Measurements from ENCODE around the gene FOXL1.

Gene FOXL1

DNA sequence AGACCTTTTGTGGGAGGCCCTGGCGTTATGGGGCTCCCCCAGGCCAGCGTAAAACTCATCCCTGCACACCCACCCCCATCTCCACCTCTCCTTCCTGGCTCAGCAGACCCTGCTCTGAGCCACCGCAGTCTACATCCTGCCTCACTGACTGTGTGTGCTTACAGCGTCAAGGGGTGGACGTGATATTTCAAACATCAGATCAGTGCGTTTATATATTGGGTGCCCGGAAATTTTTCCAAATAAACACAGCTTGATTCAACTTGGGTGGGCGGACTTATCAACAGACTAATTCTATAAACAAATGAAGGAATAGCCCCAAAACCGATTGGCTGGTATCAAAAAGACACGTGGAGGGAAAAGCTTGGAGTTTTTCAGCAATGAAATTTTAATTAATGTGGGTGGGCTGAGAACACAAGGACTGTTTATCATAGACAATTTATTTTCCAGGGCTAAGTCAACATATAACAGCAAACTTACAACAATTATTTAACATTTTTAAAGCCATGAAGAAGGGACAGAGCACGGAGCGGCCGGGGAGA, at the start of gene FOXL1:
Gene FOXL1 (plus strand): TSS at position 489 of the 539 bp plus-strand sequence. CDS start 175 bp downstream, outside the sequence.
- no peak for DNase-seq

DNA sequence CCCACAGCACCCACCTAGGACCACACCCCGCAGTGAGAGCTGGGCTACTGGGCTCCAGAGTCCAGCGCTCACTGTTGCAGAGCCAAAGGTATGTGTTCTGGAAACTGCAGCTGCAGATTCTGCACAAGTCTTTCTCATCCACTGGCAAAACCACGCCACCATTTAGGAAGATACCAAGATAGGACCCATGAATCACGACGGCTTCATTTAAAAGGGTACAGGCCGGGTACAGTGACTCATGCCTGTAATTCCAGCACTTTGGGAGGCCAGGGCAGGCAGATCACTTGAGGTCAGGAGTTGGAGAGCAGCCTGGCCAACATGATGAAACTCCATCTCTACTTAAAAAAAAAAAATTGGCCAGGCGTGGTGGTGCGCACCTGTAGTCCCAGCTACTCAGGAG, 49.2 kb upstream of the FOXL1 start:
- no peak for DNase-seq

DNA sequence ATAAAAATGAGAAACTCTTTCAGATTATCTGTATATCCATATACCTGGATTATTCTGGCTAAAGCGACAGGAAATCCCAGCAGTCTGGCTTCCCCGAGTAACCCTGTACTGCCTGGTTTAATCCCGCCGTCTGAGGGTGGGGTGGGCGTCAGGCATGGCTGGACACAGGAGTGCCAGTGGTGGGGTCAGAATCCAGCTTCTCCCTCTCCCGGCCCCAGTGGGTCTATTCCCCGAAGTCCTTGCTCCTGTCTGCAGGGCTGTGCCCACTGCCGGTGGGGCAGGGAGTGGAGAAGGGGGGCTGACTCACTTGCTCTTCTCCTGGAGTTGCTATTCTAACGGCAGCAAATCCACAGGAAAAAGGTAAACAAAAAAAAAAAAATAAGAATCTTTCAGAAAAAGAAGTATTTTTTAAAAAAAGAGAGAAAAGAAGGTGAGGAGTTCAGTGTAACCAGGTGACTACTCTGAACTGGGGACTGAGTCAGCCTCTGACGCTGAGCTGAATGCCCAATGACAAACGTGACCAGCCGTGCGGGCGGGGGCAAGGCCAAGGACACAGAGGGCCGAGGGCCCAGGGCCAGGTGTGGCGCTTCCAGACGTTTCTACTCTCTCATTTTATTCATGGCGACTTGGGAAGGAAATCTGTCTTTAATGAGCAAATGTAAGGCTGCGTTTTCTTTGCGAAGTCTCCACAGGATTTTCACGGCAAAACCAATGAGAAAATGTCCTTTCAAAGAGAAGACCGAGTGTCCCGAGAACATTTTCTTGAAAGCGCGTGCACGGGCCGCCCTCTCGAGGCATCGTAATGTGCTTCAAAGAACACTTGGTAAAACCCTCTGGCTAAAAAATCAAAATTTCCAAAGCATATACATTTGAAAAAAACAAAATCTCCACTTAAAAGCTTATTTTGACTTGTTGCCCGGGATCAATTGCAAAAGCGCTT, 47.8 kb upstream of the FOXL1 start:
- no peak for DNase-seq

DNA sequence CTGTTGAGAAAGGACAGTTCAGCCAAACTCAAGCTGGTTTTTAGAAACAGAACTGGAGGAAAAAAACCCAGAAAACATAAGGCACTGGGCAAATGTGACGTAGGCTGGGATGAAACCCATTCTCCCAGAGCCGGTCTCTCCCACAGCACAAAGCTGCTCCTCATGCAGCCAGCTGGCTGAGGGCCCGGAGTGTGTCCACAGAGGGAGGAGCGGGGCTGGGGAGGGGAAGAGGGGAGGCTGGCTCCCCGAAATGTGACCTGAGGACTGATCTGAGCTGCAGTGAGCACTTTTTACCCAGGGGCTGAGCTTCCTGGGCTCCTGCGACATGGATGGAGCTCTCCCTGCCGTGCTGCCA, 47.2 kb upstream of the FOXL1 start:
- no peak for DNase-seq

DNA sequence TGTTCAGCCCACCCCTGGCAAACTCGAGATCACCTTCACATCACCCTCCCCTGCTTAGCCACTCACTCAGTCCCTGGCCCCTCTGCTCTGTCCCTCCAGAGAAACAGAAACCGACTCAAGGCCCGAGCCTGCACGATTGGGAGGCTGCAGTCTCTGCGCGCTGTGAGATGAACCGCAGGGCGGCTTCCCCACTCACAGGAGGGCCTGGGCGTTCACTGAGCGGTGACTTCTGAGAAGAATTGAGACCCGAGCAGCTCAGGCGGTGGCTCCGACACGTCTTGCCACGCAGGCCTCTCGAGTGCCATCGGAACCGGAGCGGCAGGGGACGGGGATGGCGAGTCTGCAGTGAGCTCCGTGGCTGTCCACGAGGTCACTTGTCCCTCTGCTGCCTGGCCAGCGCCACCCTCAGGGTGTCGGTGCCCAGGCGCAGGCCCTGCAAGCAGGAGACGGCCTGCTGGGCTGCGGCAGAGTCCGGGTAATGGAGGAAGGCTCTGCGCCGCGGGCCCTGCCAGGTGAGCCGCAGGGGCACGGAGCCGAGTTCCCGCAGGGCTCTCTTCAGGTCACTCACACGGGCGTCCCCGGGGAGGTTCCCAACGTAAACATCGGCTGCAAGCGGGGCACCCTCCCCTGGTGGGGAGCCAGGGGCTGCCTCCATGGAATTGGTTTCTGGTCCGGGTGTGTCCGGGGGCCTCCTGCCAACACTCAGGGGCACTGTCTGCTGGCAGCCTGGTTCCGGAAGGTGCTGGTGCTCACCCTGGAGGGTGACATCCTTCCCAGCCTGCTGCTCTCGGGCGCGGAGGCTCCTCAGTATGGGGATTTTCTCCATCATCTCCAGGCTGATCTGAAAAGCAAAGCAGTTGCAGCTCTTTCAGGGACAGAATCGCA, 46.5 kb upstream of the FOXL1 start:
- DNase-seq, result no peak

DNA sequence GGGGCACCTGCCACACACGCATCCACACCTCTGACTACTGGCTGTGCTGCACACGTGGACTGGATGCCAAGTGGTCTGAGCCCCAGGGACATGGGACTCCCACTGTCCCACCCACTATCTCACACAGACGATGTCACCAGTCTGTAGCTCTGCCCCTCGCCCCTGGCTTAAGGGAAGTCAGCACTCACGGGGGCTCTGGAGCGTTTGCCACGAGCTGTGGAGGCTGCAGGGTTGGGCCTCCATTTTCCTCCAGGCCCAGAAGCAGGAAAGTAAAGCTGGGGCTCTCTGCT, 45.9 kb upstream of the FOXL1 start:
- DNase-seq, result no peak

DNA sequence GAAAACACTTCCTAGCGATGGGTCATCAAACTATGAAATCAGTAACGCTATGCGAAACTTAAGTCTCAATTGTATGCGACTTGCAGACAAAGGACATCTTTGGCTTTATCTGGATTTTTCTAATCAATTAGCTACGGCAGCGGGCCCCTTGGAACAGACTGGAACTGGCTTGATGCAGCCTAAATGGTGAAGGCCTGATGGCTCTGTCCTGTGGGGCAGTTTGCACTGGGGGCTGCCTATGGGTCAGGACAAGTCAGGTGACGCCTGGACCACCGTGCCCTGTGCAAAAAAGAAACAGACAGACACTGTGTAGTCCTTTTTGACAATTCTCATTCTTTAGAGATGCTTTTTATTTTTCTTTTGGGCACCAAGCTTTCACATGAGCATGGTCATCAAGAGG, 45.3 kb upstream of the FOXL1 start:
- no peak for DNase-seq

DNA sequence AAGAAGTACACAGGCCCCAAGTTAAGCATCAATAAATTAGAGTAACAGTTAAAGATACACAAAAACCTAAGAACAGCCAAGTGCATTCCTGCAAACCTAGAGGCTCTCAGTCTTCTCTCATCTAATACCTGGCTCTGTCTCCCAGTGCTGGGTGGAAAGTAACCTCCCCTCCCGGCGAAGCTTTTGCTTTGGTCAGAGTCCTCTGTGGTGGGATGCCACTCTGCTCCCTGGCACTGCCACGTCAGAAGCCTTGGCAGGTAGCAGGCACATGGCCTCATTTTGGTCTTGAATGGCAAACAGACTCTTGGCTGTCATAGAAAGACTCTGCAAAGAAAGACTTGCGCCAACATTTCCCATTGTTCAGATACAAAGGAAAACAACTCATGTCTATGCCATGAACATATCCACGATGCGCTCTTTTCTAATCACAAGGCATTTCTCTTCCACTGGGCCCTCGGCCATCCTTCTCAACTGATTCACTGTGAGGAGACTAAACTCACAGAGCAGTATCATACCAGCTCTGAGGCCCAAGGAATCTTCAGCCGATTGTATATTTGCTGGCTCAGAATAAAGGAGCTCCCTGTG, 44.5 kb upstream of the FOXL1 start:
- no peak for DNase-seq

DNA sequence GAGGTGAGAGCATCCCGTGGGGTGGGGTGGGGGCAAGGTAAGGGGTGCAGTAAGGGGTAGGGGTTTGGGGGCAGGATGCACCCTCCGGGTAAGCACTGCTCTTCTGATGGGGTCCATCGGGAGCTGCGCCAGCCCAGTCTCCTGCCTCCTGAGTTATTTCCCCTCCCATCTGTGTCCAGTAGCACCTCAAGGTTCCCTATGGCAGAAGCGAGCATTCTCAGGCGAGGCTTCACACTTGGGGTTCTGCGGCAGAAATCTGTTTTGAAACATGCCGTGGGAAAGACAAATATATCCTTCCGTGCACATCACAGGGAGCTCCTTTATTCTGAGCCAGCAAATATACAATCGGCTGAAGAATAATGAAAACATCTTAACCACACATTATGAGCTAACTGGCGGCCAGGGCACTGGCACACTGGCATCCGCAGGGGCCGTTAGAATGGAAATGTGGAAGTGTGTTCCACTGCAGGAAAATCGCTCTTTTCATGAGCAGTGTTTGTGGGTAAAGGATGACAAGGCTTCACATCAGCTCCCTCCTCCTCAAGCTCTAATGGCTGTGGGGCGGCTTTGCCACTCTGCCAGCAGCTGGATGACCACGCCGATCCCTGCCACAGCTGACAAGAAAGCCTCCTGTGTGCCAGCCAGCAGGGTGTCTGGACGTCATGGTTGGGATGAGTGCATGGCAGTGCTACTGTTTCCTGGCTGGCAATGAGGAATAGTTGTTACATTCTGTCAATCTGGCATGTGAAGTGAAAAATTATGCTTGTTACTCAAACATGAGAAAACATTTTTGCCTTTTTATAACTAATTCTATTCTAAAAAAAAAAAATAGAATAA, 43.4 kb upstream of the FOXL1 start:
- DNase-seq, result no peak

DNA sequence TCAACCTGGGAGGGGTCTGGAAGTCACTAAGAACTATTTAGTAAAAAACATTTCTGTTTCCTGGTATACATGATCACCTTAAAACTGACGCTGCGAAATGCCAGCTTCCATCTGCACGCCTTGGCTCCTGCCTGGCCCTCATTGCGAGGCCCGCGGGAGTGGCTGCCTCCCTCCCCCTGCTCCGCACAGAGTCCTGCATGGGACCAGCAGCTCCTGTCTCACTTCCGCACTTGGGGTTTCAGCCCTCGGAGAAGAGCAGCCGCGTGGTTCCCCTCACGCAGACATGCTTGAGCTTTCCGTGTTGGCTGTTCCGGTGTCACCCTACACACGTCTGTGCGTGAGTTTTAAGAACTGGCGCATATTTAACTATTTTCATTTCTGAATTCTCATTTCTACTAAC, 41.7 kb upstream of the FOXL1 start:
- DNase-seq, result no peak

DNA sequence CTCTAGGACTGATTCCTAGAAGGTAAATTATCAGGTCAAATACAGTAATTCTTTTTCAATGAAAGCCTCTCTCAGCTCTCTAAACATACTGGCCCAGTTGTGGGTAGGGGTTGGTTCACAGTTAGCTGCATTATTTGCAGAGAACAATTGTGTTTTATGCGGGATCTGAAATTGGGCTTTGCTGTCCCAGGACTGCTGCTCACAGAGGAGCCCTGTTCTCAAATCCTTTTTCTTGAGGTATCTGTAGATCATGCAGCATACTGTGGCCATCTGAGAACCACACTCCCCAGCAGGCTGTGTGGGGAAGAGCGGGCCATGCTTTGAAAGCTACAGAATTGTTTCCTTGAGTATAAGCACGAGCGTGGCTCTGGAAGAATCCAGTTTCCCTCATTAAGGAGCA, 40.9 kb upstream of the FOXL1 start:
- DNase-seq, result no peak

DNA sequence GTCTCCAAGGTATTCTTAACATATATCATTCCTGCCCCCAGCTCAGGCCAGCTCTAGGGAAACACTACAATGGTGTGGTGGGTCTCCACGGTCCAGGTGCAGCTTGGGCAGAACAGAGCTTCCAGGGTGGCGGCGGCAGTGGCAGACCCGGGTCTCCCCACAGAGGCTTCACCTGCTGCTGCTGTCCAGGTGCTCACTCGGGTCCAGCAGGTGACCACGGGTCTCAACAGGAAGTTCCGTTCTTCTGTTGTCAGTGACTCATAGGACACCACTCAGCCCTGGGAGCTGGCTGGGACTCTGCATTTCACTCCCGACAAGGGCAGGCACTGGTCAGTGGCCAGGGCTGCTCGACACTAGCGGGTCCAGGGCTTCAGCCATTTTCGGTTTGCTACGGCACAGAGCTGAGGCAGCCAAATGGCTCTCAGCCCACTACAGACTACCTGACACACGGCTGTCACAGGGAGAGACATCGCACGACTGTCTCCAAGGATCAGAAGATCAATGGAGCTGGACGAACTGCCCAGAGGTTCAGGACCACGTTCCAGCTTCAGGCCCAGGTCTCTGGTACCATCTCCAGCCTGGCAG, 40.1 kb upstream of the FOXL1 start:
- DNase-seq, result no peak

DNA sequence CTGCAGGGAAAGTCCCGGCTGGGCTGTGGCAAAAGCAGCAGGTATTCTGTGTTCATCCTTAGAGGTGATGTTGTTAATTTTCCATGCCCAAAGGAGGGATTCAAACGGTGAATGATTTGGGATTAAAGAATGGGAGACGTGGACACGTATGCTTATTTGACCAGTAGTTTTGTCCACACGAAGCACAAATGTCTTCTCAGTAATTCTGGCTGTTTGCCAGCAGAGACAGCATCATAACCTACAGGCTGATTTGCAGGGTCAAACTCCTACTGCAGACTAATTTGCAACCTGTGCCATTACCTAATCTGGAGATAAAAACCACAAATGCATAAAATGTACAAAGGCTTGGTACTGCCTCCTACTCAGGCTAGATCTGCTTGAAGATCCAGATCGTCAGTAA, 37.5 kb upstream of the FOXL1 start:
- no peak for DNase-seq

DNA sequence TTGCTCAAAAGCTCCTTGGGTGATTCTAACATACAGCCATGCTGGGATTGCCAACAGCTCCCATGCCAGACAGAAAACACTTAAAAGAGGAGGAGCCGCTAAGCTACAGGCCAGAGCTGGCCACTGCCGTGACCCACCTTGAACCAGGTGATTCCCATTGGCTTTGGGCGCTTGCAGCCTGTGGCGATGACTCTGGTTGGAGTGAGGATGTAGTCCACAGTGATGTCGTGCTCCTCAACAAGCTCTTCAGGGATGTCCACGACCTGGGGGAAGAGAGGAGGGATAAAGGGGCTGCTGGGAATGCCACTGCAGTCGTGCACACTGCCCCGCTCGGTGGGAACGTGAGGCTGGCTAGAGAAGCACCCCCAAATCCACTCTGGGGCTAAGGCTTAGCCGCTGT, 36.8 kb upstream of the FOXL1 start:
- no peak for DNase-seq

DNA sequence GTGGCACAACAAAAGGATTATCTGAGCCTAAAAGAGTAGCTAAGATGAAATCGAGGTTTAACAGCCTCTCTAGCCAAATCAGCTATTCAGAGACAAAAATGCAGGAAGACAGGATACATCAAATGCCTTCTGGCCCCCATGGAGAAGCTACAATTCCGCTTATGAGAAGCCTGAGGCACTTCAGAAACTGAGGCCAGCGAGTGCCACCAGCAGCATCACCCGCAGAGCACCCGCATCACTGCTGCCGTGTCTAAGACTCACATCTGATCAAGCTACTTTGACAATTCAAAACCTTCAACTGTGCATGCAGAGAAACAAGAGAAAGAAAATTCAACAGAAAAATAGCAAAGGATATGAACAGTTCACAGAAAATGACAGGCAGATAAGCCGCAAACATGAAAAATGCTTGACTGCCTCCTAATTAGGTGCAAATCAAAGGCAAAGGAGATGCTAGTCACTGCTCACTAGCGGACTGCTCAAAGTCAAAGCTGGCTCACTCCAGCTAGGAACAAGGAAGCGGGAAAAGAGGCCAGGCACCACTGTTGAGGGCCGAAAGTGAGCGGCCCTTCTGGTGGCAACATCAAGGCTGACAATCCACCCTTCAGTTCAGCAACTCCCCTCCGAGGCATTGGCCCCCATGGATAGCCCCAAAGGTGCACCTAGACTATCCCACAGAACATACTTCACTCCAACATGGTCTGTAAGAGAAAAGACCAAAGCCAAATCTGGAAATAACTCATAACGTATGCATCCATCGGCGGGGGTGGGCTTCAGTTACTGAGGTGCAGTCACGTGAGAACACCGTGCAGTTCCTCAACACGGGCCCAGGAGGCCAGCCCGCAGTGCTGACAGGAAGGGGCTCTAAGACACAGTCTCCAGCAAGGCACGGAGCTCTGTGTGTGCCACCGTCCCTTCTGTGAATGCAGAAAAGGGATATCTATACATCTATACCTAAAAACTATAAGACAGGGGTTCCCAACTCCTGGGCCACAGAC, 35.3 kb upstream of the FOXL1 start:
- no peak for DNase-seq

DNA sequence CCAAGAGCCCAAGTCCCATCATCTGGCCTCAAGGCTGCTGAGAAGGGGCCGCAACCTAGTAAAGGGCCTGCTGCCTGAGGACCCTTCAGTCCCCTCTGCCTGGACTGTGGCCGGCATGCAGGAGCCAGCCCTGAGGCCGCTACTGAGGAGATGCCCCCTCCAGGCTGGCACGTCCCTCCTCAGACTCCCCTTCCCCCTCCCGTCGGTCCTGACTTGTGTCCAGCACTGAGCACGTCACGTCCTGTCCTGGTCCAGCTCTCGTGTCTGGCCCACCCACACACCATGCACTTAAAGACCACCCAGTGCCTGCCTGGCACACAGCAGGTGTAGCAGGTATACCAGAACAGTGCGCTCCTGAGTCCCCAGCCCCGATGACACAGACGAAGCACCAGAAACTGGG, 32.9 kb upstream of the FOXL1 start:
- DNase-seq, result no peak

DNA sequence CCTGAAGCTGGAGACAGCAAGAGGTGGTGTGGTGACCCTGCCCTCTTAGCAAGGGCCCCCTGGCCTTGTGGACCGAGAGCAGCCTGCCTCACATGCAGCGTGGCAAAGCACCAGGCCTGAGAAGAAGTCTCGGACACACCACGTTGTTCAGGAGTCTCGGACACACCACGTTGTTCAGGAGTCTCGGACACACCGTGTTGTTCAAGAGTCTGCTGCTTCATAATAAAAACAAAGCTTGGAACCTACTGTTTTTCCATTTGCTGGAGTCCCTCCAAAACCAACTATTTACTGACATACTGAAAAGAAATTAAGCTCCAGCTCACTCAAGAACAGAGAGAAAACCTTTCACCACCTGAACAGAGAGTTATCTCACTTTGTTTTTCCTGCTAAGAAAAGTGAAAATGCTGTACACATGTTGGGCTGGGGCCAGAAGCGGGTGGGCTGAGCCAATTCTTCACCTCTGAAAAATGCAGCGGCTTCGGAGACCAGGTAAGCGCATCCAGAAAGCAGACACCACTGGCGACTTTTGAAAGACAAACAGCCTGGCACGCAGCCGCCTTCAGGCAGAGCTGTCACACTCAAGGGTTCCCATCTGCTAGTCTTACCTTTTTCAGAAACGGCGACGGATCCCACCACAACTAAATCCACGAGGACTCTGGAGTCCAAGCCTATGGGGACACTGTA, 32.3 kb upstream of the FOXL1 start:
- no peak for DNase-seq

DNA sequence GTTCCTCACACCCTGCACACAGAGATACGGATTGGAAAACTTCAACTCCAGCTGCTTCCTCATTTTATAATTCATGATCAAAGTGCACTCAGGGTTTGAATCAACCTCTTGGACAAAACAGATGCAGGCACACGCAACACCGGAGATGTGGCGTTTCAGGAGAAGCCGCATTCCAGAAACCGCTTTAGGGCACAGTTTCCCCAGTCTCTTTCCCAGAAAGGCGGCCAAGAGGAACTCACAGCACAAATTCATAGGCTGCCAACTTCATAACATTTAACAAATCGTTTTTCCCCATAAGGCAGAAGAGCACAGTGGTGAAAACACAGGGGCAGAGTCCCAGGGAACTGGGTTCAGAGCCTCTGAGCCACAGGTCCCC, 31.7 kb upstream of the FOXL1 start:
- DNase-seq, result no peak

DNA sequence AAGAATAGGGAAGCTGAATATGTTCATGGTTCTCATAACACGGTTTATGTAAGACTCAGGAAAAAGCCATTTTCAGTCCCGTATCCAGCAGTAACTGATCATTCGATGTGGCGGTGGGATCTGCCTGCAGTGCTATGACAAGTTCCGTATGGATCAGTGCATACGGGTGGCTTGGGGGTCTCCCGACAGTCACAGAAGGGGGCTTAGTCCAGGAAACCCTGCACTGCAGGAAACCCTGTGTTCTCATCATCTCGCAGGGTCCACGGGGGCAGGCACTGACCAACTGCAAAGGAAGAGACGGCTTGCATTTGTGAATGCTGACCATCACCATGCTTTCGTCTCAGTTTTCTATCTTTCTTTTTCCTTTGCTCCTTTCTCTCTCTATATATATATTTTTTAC, 31.1 kb upstream of the FOXL1 start:
- DNase-seq, result no peak

Data from stimulated activated CD4-positive, alpha-beta T cell treated with anti-CD3 and anti-CD28 coated beads, Interleukin-4, amount 100 ng/mL, for 1 hour (primary cell).